ENCODE results near the gene NKRF.

DNA sequence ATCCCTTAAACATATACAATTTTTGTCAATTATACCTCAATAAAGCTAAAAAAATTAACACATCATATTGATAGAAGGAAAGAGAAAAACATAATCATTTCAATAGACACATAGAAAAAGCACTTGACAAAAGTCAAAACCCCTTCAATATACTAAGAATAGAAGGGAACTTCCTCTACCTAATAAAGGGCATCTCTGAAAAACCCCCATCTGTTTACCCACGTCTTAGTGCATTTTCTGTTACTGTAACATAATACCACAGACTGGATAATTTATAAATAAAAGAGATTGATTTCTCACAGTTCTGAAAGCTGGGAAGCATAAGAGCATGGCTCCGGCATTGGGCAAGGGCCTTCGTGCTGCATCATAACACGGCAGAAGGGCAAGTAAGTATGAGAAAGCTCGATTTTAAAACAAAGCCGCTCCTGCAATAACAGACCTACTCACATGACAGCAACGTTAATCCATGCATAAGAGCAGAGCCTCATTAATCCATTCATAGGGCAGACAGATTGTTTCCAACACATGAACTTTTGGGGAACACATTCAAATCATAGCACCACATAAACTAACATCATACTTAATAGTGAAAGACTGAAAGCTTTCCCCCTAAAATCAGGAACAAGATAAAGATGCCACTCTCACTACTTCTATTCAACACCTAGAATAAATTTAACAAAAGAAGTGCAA, 56.8 kb downstream of the NKRF start:
- TF ChIP-seq, protein P1, sequence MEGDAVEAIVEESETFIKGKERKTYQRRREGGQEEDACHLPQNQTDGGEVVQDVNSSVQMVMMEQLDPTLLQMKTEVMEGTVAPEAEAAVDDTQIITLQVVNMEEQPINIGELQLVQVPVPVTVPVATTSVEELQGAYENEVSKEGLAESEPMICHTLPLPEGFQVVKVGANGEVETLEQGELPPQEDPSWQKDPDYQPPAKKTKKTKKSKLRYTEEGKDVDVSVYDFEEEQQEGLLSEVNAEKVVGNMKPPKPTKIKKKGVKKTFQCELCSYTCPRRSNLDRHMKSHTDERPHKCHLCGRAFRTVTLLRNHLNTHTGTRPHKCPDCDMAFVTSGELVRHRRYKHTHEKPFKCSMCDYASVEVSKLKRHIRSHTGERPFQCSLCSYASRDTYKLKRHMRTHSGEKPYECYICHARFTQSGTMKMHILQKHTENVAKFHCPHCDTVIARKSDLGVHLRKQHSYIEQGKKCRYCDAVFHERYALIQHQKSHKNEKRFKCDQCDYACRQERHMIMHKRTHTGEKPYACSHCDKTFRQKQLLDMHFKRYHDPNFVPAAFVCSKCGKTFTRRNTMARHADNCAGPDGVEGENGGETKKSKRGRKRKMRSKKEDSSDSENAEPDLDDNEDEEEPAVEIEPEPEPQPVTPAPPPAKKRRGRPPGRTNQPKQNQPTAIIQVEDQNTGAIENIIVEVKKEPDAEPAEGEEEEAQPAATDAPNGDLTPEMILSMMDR (IDR thresholded peaks at IDR 0.05): no peak
- no peak for TF ChIP-seq POLR2A (IDR thresholded peaks at IDR 0.05)

Data from right lobe of liver (tissue), 4 donors.